ENCODE results near the gene CDK18.

DNA sequence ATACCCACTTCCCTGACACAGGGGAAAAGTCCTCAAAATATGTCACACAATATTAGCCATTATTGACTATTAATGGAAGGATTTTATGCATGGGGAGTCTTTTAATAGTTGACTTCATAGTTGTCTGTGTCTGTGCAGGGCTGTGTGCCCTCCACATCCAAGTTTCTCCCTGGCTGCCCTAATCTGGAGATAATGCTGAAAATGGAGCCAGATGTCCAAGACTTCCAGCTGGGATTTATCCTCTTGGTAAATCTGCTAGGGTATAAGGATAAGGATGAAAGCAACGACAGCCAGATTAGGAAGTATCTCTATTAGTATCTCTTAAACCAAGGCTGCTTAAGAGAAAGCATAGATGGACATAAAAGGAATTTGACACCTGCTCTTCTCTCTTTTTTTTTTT, 42.1 kb downstream of the CDK18 start:
- TF ChIP-seq SP1 (IDR thresholded peaks at IDR 0.05) (no peak), BHLHE40 (IDR thresholded peaks at IDR 0.05; ENCODE audit: borderline replicate concordance) (no peak), FOXM1 (IDR thresholded peaks at IDR 0.05; ENCODE audit: borderline replicate concordance) (no peak), CTBP1 (IDR thresholded peaks at IDR 0.05; ENCODE audit: borderline replicate concordance) (no peak), ZNF384 (IDR thresholded peaks at IDR 0.05) (no peak), SUZ12 (IDR thresholded peaks at IDR 0.05) (no peak), ELF4 (IDR thresholded peaks at IDR 0.05) (no peak), HDGF (IDR thresholded peaks at IDR 0.05; ENCODE audit: borderline replicate concordance) (no peak), FOXK2 (IDR thresholded peaks at IDR 0.05) (no peak), L3MBTL2 (conservative IDR thresholded peaks at IDR 0.05) (no peak), PKNOX1 (IDR thresholded peaks at IDR 0.05) (no peak), NFRKB (IDR thresholded peaks at IDR 0.05) (no peak), ARNT (IDR thresholded peaks at IDR 0.05) (no peak), TARDBP (IDR thresholded peaks at IDR 0.05) (no peak)
